Esophagus squamous epithelium (tissue), 5 donors: ENCODE results near the gene RBM5. TPM values are rescaled to one million over a fixed set of nuclear protein-coding genes. Genes with fewer than 3 reads are reported as not detected.

Experiments
- DNase-seq: peaks from one replicate; lab custom pipeline; 2025; lab: John Stamatoyannopoulos, UW
- H3K27ac ChIP-seq, 4 donors: fragments of 200-600 bp; sonication (generic); one replicate each; pipeline ENCODE4 v1.5.1; 2016 to 2019; ENCODE audit warnings: mild to moderate bottlenecking in 1 of 4
- H3K27me3 ChIP-seq, 4 donors: fragments of 200-600 bp; sonication (generic); 1 replicate in 3 of 4; 2 replicates in 1 of 4; pipeline versions ENCODE4 v1.5.1 to v1.6.0; 2017 to 2021; ENCODE audit warnings: antibody characterized with exemption in 1 of 4
- H3K36me3 ChIP-seq, 3 donors: fragments of 200-600 bp; sonication (generic); one replicate each; pipeline ENCODE4 v1.5.1; 2016 to 2019
- H3K4me1 ChIP-seq, 3 donors: fragments of 200-600 bp; sonication (generic); one replicate each; pipeline ENCODE4 v1.5.1; 2017 to 2019
- H3K4me3 ChIP-seq, 4 donors: fragments of 200-600 bp; sonication (generic); 1 replicate in 3 of 4; 2 replicates in 1 of 4; pipeline ENCODE4 v1.5.1; 2016 to 2019; ENCODE audit warnings: mild to moderate bottlenecking in 2 of 4, moderate library complexity in 1 of 4
- H3K9me3 ChIP-seq, 3 donors: fragments of 200-600 bp; sonication (generic); one replicate each; pipeline ENCODE4 v1.5.1; 2016 to 2019
- CTCF ChIP-seq, 6 experiments: fragments of 450-650 bp in 4 of 6; fragments of 200-600 bp in 2 of 6; sonication (generic) in 2 of 6; IDR thresholded peaks; one replicate each; pipeline ENCODE4 v1.5.1; 2016 to 2019; ENCODE audit warnings: antibody characterized with exemption in 6 of 6, mild to moderate bottlenecking in 4 of 6, moderate library complexity in 4 of 6
- POLR2A ChIP-seq, 4 donors: fragments of 450-650 bp; IDR thresholded peaks; one replicate each; pipeline ENCODE4 v1.6.1; 2017; ENCODE audit warnings: antibody characterized with exemption in 4 of 4, mild to moderate bottlenecking in 4 of 4, moderate library complexity in 3 of 4
- WGBS, 2 donors: methylation state at CpG; one replicate each; pipeline ENCODE4 v1.1.5; 2018; 5-methylcytosine and 5-hydroxymethylcytosine counted together
- intact Hi-C: fragments of 100-400 bp; cut with DNase I; formaldehyde crosslinking; loops from one replicate; pipeline ENCODE4 v1.15.0; 2022
- total RNA-seq, 4 donors: library from RNA; depleted of rRNA; stranded (reverse); fragments of >200 nt; gene quantifications; one replicate each; pipeline ENCODE4 v1.1.0, GENCODE V29; 2016
- donor health status: DM: yes; HTN: yes; CAD: no.

Gene RBM5
- total RNA-seq, 4 donors from 2014 or later: 60.1 to 197 (median 107) TPM

GRCh38 chr3:50150863-50151686, 62.4 kb downstream of the RBM5 start:
- no peaks in the 10 kb centered on the region for H3K9me3 ChIP-seq
- no peak for DNase-seq
- H3K36me3 ChIP-seq: no peaks in the 10 kb centered on the region
- H3K4me1 ChIP-seq: peaks cover 42 to 95% (median 66%) of the 10 kb centered on the region in 3 donors
- WGBS, 2 donors: 24 to 43% methylated on average over 4 of the region's 18 CpGs
- TF ChIP-seq CTCF (IDR thresholded peaks at IDR 0.05) (no peak), POLR2A (IDR thresholded peaks at IDR 0.05) (no peak)
- H3K27ac ChIP-seq: peak overlapping the region; percentile 83 to 97 (median 87)
- intact Hi-C loops: no loop called here
- H3K4me3 ChIP-seq: peak overlapping the region in 1 of 4 donors; percentile 21
- H3K27me3 ChIP-seq: peaks cover 0 to 10% (median 0%) of the 10 kb centered on the region in 4 donors

GRCh38 chr3:50151728-50152127, 63.0 kb downstream of the RBM5 start:
- H3K4me1 ChIP-seq: peaks cover 36 to 95% (median 66%) of the 10 kb centered on the region in 3 donors
- TF ChIP-seq CTCF (IDR thresholded peaks at IDR 0.05) (no peak), POLR2A (IDR thresholded peaks at IDR 0.05) (peak in 3 of 4 donors; percentile 13 to 36 (median 29))
- peaks cover 0 to 16% (median 0%) of the 10 kb centered on the region in 4 donors for H3K27me3 ChIP-seq
- H3K27ac ChIP-seq: peak overlapping the region; percentile 83 to 97 (median 87)
- H3K9me3 ChIP-seq: no peaks in the 10 kb centered on the region
- no peak for DNase-seq
- intact Hi-C loops: no loop called here
- H3K36me3 ChIP-seq: no peaks in the 10 kb centered on the region
- 29 to 50% methylated on average over 1 of the region's 5 CpGs for WGBS, 2 donors
- peak overlapping the region in 1 of 4 donors; percentile 21 for H3K4me3 ChIP-seq

- Histone ChIP-seq H3K9me3 (no peaks in the 10 kb centered on the region), H3K4me1 (peaks cover 35 to 95% (median 65%) of the 10 kb centered on the region in 3 donors), H3K27ac (peak overlapping the region; percentile 89 to 97 (median 92)), H3K4me3 (peak overlapping the region in 3 of 4 donors; percentile 74 to 86 (median 80)), H3K36me3 (no peaks in the 10 kb centered on the region), H3K27me3 (peaks cover 0 to 23% (median 0%) of the 10 kb centered on the region in 4 donors)
- TF ChIP-seq CTCF (IDR thresholded peaks at IDR 0.05) (no peak), POLR2A (IDR thresholded peaks at IDR 0.05) (no peak)
- 77 to 79% methylated on average over 5 of the region's 9 CpGs for WGBS, 2 donors
- intact Hi-C loops: no loop called here
- DNase-seq: no peak
Observed at GRCh38 chr3:50153782-50154475, 65.2 kb downstream of the RBM5 start.

- WGBS, 2 donors: no CpG with 5 or more reads among the region's 34 CpGs
- no peak for DNase-seq
- intact Hi-C loops: no loop called here
- Histone ChIP-seq H3K36me3 (peaks cover 0 to 5% (median 0%) of the 10 kb centered on the region in 3 donors), H3K4me1 (peaks cover 41 to 95% (median 70%) of the 10 kb centered on the region in 3 donors), H3K27ac (peak overlapping the region; percentile 89 to 97 (median 92)), H3K9me3 (no peaks in the 10 kb centered on the region), H3K27me3 (peaks cover 0 to 23% (median 0%) of the 10 kb centered on the region in 4 donors), H3K4me3 (peak overlapping the region; percentile 65 to 86 (median 77))
- TF ChIP-seq CTCF (IDR thresholded peaks at IDR 0.05): peak in 3 of 6 experiments; percentile 31 to 35 (median 32)
- TF ChIP-seq POLR2A (IDR thresholded peaks at IDR 0.05): no peak
Observed at GRCh38 chr3:50154476-50154839, 65.7 kb downstream of the RBM5 start.
